Testis (tissue), 3 donors: ENCODE data around the gene SEPHS2. TPM values are rescaled to one million over a fixed set of nuclear protein-coding genes. Genes with fewer than 3 reads are reported as not detected.
A peak's percentile ranks its signal among the peaks of the same experiment; 100 is the strongest.

Experiments
- DNase-seq: peaks from one replicate; pipeline ENCODE4 v3.0.0-alpha.2; 2019
- H3K27ac ChIP-seq, 2 donors: fragments of 200-600 bp; sonication (generic); one replicate each; pipeline ENCODE4 v1.5.1; 2019
- H3K27me3 ChIP-seq: fragments of 200-600 bp; sonication (generic); one replicate; pipeline ENCODE4 v1.5.1; 2019
- H3K36me3 ChIP-seq: fragments of 200-600 bp; sonication (generic); one replicate; pipeline ENCODE4 v1.5.1; 2017; ENCODE audit warnings: low read depth; ENCODE audit errors: missing control alignments
- H3K4me1 ChIP-seq: fragments of 200-600 bp; sonication (generic); one replicate; pipeline ENCODE4 v1.5.1; 2019
- H3K4me3 ChIP-seq, 2 donors: fragments of 200-600 bp; sonication (generic); one replicate each; pipeline ENCODE4 v1.5.1; 2017 to 2019
- H3K9me3 ChIP-seq: fragments of 200-600 bp; sonication (generic); one replicate; pipeline ENCODE4 v1.5.1; 2017
- CTCF ChIP-seq, 3 experiments: fragments of 450-650 bp in 2 of 3; fragments of 200-600 bp in 1 of 3; sonication (generic) in 1 of 3; IDR thresholded peaks; one replicate each; pipeline ENCODE4 v1.5.1; 2016 to 2019; ENCODE audit warnings: antibody characterized with exemption in 3 of 3, mild to moderate bottlenecking in 2 of 3, moderate library complexity in 1 of 3
- POLR2A ChIP-seq: fragments of 450-650 bp; IDR thresholded peaks from one replicate; pipeline ENCODE4 v1.6.1; 2017; ENCODE audit warnings: antibody characterized with exemption, mild to moderate bottlenecking, moderate library complexity
- WGBS, 2 donors: methylation state at CpG; one replicate each; pipeline ENCODE4 v1.1.5; 2018; 5-methylcytosine and 5-hydroxymethylcytosine counted together
- intact Hi-C: fragments of 100-400 bp; cut with DNase I; formaldehyde crosslinking; loops from one replicate; pipeline ENCODE4 v1.15.1; 2023; ENCODE audit warnings: low total_unique reads
- polyA plus RNA-seq: library from polyadenylated mRNA; stranded (reverse); fragments of 350-450 nt; fragmentation: Illumina TruSeq; extraction: RNeasy Lipid Tissue Mini Kit (QIAGEN cat#74804); gene quantifications from one replicate; pipeline ENCODE4 v1.2.3, GENCODE V29; 2014; ENCODE audit warnings: low read depth, low replicate concordance; ENCODE audit not compliant: insufficient read depth
- total RNA-seq, 2 donors: library from RNA; depleted of rRNA; stranded (reverse); fragments of >200 nt; gene quantifications; one replicate each; pipeline ENCODE4 v1.2.3, GENCODE V29; 2016

Gene SEPHS2
- total and polyA plus RNA-seq, 3 donors from 2014 or later: 17.7 to 24.7 (median 19.8) TPM

- no peak for TF ChIP-seq POLR2A
- peak; percentile 65 to 83 (median 77) for TF ChIP-seq CTCF (IDR thresholded peaks at IDR 0.05)
- H3K4me1 ChIP-seq: peaks cover 12% of the 10 kb centered on the region
- no peaks in the 10 kb centered on the region for H3K27me3 ChIP-seq
- no peaks in the 10 kb centered on the region for H3K36me3 ChIP-seq
- 0% methylated on average over 13 to 47 of the region's 49 CpGs for WGBS, 2 donors
- H3K9me3 ChIP-seq: no peaks in the 10 kb centered on the region
- H3K27ac ChIP-seq: peak within 1 kb of the TSS; percentile 48 to 75
- DNase-seq: peak; percentile 98
- intact Hi-C loops: no loop called here
- H3K4me3 ChIP-seq: peak within 1 kb of the TSS; percentile 63 to 71
Observed at GRCh38 chr16:30429678-30430427, 15.8 kb downstream of the SEPHS2 start, which contains the start of gene DCTPP1. DCTPP1 (minus strand) TSS chr16:30430030; CDS start chr16:30429980, 50 bp downstream.

- TF ChIP-seq CTCF (IDR thresholded peaks at IDR 0.05) (no peak), POLR2A (no peak)
- no peaks in the 10 kb centered on the region for H3K27me3 ChIP-seq
- intact Hi-C loops: no loop called here
- 1% methylated on average over 9 to 11 of the region's 11 CpGs for WGBS, 2 donors
- no peaks in the 10 kb centered on the region for H3K36me3 ChIP-seq
- peak overlapping the region; percentile 48 to 75 for H3K27ac ChIP-seq
- DNase-seq: no peak
- H3K9me3 ChIP-seq: no peaks in the 10 kb centered on the region
- H3K4me3 ChIP-seq: peak overlapping the region; percentile 63 to 71
- peaks cover 12% of the 10 kb centered on the region for H3K4me1 ChIP-seq
Observed at GRCh38 chr16:30429418-30429677, 16.3 kb downstream of the SEPHS2 start.

GRCh38 chr16:30428055-30428454, 17.6 kb downstream of the SEPHS2 start:
- DNase-seq: no peak
- no peaks in the 10 kb centered on the region for H3K27me3 ChIP-seq
- H3K4me3 ChIP-seq: no peak overlapping the region
- intact Hi-C loops: no loop called here
- TF ChIP-seq CTCF (IDR thresholded peaks at IDR 0.05) (no peak), POLR2A (no peak)
- H3K27ac ChIP-seq: no peak overlapping the region
- H3K4me1 ChIP-seq: peaks cover 12% of the 10 kb centered on the region
- H3K9me3 ChIP-seq: no peaks in the 10 kb centered on the region
- WGBS, 2 donors: 81 to 85% methylated on average over 4 of the region's 4 CpGs
- H3K36me3 ChIP-seq: no peaks in the 10 kb centered on the region

GRCh38 chr16:30421010-30421409, 24.7 kb downstream of the SEPHS2 start:
- Histone ChIP-seq H3K27ac (no peak overlapping the region), H3K9me3 (no peaks in the 10 kb centered on the region), H3K27me3 (no peaks in the 10 kb centered on the region), H3K4me1 (no peaks in the 10 kb centered on the region), H3K4me3 (no peak overlapping the region), H3K36me3 (no peaks in the 10 kb centered on the region)
- TF ChIP-seq CTCF (IDR thresholded peaks at IDR 0.05) (no peak), POLR2A (no peak)
- intact Hi-C loops: no loop called here
- 82% methylated on average over 5 of the region's 5 CpGs for WGBS, 2 donors
- DNase-seq: no peak
